NCI-H2196 treated with DMSO at 0.1 percent for 48 hours (cell line): Measurements from ENCODE around the gene IGSF10.

Source experiments
- DNase-seq: peaks from one replicate; lab custom pipeline; 2025; ENCODE audit not compliant: unreplicated experiment; lab: John Stamatoyannopoulos, UW

The IGSF10 gene

DNA sequence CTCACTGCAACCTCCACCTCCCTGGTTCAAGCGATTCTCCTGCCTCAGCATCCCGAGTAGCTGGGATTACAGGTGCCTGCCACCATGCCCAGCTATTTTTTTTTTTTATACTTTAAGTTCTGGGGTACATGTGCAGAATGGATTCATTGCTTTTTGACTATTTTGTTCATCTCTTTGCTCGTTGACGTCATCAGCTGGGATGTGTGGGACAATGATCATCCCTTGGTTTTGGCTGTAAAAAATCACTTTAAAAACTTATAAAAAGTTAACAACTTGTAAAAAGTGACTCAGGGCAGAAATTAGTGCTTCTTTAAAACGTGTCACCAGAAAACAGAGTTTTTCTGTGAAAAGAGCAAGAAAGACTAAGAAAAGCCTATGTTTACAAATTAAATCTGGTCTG lies 37.8 kb downstream of the IGSF10 start:
- DNase-seq, result no peak

DNA sequence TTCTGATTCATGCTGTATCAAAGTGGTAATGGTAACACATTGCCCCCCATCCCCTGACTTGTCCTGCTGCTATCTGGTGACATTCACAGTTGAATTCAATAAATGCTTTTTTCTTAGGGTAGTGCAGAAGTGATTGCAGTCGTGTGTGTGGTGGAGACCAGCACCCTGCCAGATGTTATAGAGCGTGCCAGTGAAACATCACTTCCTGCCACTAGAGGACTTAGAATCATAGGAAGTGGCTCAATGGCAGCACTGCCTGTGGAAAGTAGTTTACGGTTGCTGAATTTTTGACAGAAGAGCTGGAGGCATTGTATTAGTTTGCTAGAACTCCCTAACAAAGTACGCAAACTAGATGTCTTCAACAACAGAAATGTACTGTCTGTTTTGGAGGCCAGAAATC lies 38.9 kb downstream of the IGSF10 start:
- DNase-seq, result no peak

DNA sequence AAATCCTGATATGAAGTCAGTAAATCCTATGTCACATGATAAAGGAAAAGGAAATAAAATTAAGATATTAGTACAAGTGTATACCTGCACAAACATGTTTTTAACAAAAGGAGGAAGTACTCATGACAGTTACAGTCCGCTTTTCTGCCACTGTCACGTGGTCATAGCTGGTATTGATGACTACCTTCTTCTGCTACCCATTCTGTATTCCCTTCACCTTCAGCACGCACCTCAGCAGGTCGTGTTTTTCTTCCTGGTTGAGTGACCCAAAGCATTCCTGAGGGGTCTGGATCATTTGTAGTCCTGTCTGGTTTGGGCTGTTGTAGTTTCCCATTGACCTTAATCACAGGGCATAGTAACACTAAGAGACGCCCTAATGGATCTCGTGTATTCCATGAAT lies 41.1 kb downstream of the IGSF10 start:
- no peak for DNase-seq

DNA sequence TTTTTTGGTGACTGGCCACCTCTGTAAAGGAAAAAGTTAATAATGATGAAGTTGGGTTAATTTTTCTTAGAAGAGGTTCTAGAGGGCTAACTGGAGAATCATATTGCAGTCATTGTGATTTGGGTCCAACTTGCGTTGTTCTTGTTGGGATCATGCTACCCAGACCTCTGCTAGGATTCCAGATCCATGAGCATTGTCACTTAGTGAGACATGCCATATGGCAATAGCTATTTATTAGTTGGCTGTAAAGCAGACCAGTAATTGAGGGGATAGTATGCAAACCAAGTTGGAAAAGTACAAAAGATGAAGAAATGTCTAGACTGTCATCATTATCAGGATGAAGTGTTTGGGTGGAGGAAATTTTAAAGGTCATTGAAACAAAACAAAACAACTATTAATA lies 45.6 kb downstream of the IGSF10 start:
- no peak for DNase-seq

- DNase-seq, result no peak
Observed at GRCh38 chr3:151412989-151413388, 47.9 kb downstream of the IGSF10 start.
